AG08395 (cell line): ENCODE data around the gene FITM1.
A peak's percentile ranks its signal among the peaks of the same experiment; 100 is the strongest.

Experiments
- DNase-seq: peaks from one replicate; pipeline ENCODE4 v3.0.0; 2012; ENCODE audit warnings: mixed read lengths, low spot score

Gene FITM1

DNA sequence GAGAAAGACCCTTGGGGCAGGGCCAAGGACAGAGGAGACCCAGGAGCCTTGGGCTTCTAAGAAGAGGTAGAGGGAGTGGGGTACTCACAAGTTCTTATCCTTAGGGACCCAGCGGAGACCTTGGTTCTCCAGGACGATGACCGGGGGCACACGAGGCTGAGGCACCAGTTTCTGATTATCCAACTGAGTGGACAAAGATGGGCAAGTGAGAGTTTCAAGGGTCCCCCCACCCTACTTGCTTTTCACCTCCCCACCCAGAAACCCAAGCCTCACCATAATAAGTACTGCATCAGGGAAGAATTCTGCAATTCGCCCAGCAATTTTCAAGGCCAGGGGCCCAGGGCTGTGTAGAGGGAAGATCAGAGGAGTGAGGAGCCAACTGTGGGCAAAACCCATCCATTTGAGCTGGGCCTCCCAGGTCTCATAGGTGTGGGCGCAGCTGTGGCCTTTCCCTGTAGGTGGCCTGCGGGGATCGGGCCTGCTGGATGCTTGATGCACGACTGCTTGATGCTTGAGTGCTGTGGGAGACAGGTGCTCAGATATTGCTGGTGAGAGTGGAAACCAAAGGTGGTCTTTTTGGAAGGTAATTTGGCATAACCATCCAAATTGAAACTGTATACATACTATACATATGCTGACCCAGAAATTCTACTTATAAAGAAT is 8.9 kb downstream of the FITM1 start:
- DNase-seq = no peak

DNA sequence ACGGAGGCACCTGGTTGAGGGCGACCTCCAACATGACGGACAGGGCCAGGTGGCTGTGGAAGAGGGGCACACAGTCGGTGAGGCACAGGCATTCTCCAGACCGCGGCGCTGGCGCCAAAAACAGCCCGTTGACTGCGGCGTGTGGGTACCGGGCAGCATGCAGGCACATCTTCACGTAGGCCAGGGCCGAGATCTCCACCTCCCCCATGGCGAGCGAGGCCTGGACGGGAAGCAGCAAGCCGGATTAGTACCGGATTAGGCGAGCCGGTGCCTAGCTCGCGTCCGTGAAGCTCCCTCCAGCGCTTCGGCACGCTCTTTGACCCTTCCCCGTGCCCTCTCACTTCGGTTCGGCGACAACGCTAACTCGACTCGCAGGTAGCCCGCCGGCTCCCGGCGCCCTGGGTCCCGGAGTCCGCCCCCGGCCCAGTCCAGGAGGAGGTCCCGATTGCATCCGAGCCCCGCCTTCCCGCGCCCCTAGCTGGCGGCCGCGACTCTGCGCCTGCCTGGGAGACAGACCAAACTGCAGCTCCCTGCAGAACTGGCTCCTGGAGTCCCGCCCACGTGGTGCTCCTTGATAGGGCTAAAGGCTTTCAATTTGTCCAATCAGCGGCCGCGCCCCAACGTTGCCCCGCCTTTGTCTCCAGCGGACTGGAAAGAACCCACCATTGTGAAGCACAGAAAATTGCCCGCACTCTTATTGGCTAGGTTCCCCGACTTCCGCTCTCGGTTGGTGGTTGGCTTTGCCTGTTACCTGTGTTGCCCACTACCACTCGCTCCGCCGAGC is 10.8 kb downstream of the FITM1 start, which contains the start of gene EMC9:
EMC9 (minus strand) TSS at position 495 of the 784 bp plus-strand sequence; CDS start at position 208, 287 bp downstream.
- DNase-seq = peak; percentile 99

GRCh38 chr14:24143511-24143910 is 13.1 kb downstream of the FITM1 start:
- no peak for DNase-seq

DNA sequence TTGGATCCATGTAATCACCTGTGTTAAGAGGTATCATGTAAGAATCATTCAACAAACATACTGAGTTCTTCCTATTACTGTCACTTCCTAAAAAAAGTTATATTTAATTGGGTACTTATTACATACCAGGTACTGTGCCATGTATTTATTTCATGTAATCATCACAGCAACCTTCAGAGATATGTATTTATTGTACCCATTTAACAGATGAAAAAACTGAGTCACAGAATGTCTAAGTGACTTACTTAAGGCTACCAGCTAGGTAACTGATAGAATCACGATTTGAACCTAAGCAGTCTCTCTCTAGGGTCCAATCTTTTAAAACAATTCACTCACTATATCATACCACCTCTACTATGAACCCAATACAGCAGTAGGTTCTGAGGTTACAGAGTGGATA is 14.0 kb downstream of the FITM1 start:
- DNase-seq = no peak

- DNase-seq = no peak
Measured at GRCh38 chr14:24145219-24145618, 14.8 kb downstream of the FITM1 start.

GRCh38 chr14:24145690-24146452 is 15.4 kb downstream of the FITM1 start:
- no peak for DNase-seq

- peak; percentile 94 for DNase-seq
Measured at GRCh38 chr14:24146453-24146977, 16.1 kb downstream of the FITM1 start, which contains the start of gene PSME2. Gene PSME2, minus strand, starts transcription at chr14:24146610. Its CDS starts 29 bp downstream, at chr14:24146581.

DNA sequence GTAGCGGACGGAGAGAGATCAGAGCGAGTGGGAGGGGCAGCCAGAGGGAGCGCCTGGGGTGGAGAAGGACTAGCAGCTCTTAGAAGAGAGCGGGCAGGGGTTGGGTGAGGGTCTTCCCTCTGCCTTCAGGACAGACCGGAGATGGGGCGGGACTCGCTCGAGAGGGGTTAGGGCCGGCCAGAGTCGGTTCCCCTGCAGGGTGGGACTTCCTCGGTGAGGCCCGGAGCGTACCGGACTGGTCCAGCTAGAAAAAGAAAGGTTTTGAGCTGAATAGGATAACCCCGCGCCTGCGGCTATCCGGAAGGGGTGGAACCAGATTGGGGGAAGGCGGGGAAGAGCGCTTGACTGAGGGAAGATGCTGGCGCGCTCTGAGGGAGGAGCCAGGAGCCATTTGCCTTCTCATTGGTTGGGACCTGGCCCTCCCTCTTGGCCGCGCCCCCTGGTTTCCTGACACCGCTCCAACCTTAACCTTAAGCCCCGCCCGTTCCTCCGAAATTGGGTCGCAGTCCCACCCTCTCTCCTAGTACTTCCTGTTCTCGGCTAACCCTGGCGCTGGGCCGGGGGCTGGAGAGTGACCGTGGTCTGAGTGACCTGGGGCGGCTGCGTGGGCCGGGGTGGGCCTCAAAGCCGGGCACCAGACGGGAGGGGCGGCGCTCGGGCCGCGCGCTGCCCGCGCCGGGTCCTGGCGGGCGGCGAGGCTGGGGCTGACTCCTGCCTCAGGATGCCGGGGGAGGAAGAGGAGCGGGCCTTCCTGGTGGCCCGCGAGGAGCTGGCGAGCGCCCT is 16.7 kb downstream of the FITM1 start, which contains the start of gene RNF31:
RNF31 (plus strand) TSS at position 521 of the 783 bp plus-strand sequence; CDS start at position 722, 201 bp downstream.
- peak; percentile 97 for DNase-seq

DNA sequence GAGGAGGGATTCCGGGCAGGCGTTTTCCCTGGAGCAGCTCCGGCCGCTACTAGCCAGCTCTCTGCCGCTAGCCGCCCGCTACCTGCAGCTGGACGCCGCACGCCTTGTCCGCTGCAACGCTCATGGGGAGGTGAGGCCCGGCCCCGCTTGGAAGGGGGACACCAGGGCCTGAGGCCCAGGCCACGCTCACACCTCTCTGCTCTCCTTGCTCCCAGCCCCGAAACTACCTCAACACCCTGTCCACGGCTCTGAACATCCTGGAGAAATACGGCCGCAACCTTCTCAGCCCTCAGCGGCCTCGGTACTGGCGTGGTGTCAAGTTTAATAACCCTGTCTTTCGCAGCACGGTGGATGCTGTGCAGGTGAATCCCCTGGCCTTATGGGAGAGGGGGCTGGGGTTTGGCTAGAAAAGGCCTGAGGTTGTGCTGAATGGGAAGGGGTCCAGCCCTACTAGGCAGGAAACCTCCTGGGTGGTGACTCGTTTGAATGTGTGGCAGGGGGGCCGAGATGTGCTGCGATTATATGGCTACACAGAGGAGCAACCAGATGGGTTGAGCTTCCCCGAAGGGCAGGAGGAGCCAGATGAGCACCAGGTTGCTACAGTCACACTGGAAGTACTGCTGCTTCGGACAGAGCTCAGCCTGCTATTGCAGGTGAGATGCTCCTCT is 17.4 kb downstream of the FITM1 start:
- no peak for DNase-seq

- no peak for DNase-seq
Measured at GRCh38 chr14:24149302-24149969, 19.0 kb downstream of the FITM1 start.

DNA sequence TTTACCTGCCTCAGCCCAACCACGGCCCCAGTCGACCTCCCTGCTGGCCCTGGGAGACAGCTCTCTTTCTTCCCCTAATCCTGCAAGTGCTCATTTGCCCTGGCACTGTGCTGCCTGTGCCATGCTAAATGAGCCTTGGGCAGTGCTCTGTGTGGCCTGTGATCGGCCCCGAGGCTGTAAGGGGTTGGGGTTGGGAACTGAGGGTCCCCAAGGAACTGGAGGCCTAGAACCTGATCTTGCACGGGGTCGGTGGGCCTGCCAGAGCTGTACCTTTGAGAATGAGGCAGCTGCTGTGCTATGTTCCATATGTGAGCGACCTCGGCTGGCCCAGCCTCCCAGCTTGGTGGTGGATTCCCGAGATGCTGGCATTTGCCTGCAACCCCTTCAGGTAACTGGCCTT is 19.6 kb downstream of the FITM1 start:
- no peak for DNase-seq

DNA sequence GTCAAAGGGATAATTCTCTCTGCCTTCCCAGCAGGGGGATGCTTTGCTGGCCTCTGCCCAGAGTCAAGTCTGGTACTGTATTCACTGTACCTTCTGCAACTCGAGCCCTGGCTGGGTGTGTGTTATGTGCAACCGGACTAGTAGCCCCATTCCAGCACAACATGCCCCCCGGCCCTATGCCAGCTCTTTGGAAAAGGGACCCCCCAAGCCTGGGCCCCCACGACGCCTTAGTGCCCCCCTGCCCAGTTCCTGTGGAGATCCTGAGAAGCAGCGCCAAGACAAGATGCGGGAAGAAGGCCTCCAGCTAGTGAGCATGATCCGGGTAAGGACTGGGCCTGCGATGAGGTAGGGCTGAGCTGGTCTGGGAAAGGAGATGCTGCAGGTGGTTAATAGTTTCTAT is 20.1 kb downstream of the FITM1 start:
- no peak for DNase-seq

DNA sequence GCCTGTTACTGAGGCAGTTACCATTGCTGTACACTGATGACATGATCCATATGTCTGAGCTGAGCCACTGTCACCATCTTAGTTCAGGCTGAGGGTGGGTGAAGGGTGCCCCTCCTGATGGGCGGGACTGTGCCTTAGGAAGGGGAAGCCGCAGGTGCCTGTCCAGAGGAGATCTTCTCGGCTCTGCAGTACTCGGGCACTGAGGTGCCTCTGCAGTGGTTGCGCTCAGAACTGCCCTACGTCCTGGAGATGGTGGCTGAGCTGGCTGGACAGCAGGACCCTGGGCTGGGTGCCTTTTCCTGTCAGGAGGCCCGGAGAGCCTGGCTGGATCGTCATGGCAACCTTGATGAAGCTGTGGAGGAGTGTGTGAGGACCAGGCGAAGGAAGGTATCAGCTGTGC is 20.5 kb downstream of the FITM1 start:
- DNase-seq = no peak

DNA sequence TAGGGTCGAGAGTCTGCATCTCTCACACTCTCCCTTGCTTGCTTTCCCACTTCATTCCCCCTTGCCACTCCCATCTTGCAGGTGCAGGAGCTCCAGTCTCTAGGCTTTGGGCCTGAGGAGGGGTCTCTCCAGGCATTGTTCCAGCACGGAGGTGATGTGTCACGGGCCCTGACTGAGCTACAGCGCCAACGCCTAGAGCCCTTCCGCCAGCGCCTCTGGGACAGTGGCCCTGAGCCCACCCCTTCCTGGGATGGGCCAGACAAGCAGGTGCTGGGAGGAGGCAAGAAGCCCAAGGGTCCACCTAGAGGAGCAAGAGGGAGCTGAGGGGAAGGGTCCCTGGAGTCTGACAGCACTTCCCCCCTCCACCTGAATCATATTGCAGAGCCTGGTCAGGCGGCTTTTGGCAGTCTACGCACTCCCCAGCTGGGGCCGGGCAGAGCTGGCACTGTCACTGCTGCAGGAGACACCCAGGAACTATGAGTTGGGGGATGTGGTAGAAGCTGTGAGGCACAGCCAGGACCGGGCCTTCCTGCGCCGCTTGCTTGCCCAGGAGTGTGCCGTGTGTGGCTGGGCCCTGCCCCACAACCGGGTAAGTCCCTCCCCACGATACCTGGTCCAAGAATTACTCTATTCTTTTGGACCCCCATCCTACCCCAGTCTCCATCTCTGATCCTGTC is 21.1 kb downstream of the FITM1 start:
- no peak for DNase-seq

DNA sequence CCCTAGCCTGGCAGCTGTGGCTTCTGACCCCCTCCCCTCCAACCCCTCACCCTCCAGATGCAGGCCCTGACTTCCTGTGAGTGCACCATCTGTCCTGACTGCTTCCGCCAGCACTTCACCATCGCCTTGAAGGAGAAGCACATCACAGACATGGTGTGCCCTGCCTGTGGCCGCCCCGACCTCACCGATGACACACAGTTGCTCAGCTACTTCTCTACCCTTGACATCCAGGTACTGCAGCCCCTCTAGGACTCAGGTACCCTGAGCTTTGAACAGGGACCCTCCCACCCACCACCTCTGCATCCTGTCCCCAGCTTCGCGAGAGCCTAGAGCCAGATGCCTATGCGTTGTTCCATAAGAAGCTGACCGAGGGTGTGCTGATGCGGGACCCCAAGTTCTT is 24.6 kb downstream of the FITM1 start:
- DNase-seq = no peak

- no peak for DNase-seq
Measured at GRCh38 chr14:24156840-24157239, 26.4 kb downstream of the FITM1 start.

DNA sequence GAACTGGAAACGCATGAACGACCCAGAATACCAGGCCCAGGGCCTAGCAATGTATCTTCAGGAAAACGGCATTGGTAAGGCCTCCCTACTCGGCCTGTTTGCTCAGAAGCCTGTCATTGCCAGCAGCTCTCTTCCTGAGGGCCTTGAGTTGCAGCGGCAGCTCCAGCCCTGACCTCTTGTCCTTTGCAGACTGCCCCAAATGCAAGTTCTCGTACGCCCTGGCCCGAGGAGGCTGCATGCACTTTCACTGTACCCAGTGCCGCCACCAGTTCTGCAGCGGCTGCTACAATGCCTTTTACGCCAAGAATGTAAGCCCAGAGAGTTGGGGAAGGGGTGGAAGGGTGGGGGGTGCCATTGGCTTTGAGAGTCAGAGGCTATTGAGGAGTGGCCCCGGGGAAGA is 26.9 kb downstream of the FITM1 start:
- DNase-seq = no peak

DNA sequence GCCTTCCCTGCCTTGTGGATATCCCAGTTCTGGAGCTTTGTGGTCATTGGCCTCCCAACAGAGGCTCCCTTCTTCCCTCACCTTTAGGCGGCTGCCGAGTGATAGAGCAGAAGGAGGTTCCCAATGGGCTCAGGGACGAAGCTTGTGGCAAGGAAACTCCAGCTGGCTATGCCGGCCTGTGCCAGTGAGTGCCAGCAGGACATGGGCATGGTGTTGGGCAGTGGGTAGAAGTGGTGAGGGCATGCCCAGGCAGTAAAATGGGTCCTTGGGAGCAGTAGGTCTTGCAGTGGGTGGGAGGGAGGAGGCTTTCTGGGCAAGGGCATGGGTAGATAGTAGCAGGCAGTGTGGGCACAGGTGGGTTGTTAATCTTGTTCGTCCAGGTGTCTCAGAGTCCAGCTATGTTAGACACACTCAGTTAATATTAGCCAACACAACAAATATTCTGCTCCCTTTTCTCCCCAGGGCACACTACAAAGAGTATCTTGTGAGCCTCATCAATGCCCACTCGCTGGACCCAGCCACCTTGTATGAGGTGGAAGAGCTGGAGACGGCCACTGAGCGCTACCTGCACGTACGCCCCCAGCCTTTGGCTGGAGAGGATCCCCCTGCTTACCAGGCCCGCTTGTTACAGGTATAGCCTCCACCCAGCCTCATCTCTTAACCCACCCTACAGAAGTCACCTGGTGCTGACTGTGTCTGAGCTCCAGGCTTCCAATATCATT is 29.5 kb downstream of the FITM1 start:
- DNase-seq = no peak

- DNase-seq = no peak
Measured at GRCh38 chr14:24160499-24160849, 30.0 kb downstream of the FITM1 start.
